Daoy (cell line): ENCODE data around the gene SPR. TPM values are rescaled to one million over a fixed set of nuclear protein-coding genes. Genes with fewer than 3 reads are reported as not detected.
A peak's percentile ranks its signal among the peaks of the same experiment; 100 is the strongest.

Source experiments
- DNase-seq: peaks from one replicate; pipeline ENCODE4 v3.0.0-alpha.2; 2015; ENCODE audit warnings: low read depth
- total RNA-seq: library from RNA; depleted of rRNA; stranded (reverse); fragments of >200 nt; shearing (Covaris generic); gene quantifications from 2 replicates; pipeline ENCODE4 v1.2.3, GENCODE V29; 2014; rRNA removed

SPR gene
- 33.7 and 39.1 TPM in 2 replicates for total RNA-seq

DNA sequence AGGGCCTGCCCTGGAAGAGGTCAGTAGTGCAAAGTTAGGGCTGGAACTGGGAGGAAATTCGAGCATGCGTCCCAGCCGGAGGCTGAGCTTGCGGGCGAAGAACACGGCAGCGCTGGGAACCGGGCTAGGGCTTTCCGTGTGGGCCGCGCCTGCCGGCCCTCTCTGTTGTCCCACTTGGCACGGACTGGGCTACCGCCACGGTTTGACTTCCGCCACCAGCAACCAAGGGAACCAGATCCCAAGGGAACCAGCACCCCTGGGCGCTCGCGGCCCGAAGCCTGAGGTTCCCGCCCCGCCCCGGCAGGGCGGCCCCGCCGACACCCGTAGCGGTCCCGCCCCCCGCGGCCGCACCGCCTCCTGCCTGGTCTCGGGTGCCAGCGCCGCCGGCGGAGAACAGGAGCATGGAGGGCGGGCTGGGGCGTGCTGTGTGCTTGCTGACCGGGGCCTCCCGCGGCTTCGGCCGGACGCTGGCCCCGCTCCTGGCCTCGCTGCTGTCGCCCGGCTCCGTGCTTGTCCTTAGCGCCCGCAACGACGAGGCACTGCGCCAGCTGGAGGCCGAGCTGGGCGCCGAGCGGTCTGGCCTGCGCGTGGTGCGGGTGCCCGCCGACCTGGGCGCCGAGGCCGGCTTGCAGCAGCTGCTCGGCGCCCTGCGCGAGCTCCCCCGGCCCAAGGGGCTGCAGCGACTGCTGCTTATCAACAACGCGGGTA, at the start of gene SPR:
Gene SPR (plus strand): TSS at position 377 of the 708 bp plus-strand sequence. CDS start 25 bp downstream, at position 402.
- DNase-seq: peak; percentile 85

- DNase-seq: no peak
These were observed 47.1 kb upstream of the SPR start for GRCh38 chr2:72840066-72840465.

- no peak for DNase-seq
These were observed 45.6 kb upstream of the SPR start for GRCh38 chr2:72841462-72842125.

- no peak for DNase-seq
These were observed 43.9 kb upstream of the SPR start for GRCh38 chr2:72843301-72843700.

DNA sequence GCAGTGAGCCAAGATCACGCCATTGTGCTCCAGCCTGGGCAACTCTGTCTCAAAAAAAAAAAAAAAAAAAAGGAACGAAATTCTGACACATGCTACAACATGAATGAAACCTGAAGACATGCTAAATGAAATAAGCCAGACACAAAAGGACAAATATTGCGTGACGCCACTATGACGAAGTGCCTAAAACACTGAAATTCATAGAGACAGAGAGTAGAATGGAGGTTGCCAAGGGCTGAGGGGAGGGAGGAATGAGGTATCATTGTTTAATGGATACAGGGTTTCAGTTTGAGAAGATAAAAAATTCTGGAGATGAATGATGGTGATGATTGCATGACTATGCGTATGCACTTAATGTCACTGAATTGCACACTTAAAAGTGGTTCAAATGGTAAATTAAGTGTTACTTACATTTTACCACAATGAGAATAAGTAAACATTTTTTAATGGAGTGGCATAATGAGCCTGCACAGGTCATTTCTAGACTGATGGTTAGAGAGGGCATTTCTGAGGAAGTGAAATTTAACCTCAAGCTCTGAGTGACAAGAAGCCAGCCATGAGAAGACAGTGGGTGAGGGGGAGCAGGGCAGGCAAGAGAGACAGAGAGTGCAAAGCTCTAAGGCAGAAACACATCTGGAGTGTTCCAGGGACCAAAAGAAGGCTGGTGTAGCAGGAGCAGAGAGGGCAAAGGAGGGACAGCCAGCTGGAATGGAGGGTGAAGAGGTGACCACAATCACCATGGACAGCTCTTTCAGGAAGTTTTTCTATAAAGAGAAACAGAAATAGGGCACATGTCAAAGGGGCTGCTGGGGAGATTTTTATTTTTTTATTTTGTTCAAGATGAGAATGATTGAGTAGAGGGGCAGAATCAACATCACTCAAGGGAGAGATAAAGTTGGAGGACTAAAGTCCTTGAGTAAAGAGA, 40.8 kb upstream of the SPR start:
- no peak for DNase-seq

DNA sequence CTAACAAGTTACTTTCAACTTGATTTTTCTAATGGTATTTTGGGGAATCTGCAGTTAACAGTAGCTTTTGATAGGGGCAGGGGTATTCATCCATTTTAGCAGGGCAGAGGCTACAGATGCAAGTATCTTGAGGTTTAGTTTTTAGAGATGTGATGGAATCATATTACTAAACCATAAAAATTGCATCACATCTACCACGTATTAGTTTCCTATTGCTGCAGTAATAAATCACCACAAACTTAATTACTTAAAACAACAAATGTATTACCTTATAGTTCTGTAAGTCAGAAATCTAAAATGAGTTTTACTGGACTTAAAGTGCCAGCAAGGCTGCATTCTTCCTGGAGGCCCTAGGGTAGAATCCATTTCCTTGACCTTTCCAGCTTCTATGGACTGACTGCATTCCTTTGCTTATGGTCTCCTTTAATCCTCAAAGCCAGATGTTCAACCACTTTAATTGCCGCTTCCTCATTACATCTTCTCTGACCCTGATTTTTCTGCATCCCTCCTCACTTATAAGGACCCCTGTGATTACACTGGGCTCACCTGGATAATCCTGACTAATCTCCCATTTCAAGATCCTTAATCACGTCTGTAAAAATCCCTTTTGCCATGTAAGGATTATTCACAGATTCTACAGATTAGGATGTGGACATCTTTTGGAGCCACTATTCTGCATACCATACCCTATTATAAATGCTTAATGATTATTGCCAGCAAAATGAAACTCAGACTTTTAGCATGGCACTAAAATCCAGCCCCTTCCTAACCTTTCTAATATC, 39.5 kb upstream of the SPR start:
- DNase-seq: no peak

DNA sequence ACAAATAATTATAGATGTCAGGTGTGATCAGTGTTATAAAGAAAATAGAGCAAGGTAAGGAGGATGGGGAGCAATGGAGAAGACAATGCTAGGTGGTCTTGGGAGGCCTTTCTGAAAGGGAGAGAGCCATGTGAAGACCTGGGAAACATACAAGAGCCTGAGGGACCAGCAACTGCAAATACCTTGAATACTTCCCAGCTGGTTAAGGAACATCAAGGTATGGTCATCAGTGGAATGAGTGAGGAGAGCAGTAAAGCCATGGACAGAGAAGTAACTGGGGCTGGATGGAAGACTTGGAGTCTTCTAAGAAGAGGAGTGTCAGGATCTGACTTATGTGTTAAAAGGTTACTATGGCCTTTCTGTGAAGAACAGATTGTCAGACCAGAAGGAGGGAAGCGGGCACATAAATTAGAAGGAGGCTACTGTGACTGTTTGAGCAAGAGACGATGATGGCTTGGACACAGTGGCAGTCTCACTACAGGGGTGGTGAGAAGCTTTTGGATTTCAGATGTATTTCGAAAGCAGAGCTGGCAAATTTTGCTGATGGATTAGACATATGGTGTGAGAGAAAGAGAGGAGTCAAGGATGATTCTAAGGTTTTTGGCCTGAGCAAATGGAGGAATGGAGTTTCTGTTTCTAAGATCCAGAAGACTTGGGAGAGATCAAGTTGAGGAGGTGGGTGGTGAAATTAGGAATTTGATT, 38.6 kb upstream of the SPR start:
- no peak for DNase-seq

GRCh38 chr2:72849138-72849462, 38.1 kb upstream of the SPR start:
- no peak for DNase-seq

GRCh38 chr2:72851333-72851732, 35.9 kb upstream of the SPR start:
- DNase-seq: no peak

- peak; percentile 65 for DNase-seq
These were observed 27.4 kb upstream of the SPR start for GRCh38 chr2:72859831-72860262.

DNA sequence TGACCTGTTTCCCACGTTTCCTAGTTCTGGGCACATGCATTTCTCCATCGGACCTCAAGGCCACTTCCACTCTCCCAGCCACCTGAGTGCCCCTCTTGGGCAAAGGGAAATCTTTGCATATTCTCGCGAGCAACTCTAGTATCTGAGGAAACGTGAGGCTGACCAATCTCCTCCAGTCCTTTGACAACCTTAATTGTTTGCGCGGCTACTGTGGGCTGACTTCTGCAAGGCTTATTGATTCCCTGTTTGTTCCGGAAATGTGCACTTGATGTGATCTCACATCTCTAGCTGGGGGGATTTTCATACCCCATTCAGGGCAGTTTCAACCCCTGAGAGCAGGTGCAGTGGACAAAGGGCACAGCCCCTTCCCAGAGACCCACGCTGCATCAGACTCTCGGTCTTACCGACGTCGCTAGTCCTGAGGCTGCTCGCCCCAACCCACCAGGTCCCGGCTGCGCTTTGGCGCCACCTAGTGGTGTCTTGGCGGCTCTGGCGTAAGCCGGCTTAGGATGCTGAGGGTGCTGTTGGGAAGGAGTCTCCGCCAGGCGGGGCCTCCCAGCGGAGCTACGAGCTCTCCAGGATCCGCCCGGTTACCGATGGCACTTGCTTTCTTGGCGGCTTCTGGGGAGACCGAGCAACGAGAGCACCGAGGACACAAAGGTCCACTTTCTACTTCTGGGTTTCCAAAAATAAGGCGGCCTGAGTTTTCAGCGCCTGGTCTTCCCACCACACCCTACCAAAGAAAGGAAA, 24.8 kb upstream of the SPR start:
- DNase-seq: peak; percentile 93

DNA sequence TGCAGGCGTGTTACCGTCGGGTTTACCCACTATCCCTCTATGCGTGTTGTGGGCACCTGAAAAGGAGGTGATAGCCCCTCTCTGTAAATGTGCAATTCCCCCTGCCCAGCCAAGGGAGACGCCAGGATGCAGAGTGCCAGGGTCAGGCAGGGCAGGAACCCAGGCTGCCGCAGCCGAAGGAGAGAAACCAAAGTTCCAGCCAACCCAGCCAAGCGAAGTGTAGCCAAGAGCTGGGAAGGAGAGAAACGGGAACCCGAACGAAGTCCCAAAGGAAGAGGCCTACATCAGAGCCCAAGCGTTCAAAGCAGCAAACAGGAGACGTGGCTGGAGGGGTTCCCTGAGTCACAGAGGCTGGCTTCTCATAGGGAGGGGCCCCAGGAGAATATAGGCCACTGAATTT, 24.2 kb upstream of the SPR start:
- no peak for DNase-seq

DNA sequence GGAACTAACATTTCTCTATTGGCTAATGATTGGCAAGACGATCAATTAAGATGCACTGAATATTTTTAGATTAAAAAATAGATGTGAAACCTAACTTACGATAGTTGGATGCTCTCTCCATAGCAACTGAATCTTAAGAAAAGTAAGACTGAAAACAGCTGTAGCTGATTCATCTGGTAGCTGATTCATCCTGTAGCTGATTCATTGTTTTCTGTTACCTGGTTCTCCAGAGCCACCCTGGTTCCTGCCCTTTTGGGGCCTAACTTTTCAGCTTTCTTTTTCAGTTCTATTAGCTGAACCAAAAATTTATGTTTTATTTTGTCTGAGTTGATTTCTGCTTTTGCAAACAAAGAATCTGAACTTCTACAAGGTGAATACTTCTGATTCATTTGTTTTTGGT, 22.7 kb upstream of the SPR start:
- peak; percentile 62 for DNase-seq

DNA sequence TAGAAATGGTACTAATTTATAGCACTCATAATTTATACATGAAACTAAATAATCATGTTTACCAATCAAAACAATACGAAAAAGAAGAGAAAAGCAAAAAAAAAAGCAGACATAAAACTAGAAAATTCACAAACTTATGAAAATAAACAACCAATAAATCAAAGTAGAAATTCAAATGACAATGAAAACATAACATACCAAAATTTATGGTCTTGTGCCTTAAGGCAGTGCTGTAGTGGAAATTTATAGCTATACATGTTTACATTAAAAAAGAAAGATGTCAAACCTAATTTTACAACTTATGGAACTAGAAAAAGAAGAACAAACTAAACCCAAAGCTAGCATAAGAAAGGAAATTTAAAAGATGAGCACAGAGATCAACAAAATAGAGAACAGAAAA, 16.1 kb upstream of the SPR start:
- DNase-seq: no peak

DNA sequence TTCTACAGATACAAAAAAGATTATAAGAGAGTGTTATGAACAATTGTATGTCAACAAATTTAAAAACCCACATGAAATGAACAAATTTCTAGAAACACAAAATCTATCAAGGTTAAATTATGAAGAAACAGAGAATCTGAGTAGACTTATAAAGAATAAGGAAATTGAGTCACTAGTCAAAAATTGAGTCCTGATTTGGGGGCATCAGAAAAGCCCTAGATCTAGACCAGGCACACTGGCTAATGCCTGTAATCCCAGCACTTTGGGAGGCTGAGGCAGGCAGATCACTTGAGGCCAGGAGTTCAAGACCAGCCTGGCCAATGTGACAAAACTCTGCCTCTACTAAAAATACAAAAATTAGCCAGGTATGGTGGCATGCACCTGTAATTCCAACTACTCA, 15.3 kb upstream of the SPR start:
- no peak for DNase-seq

- DNase-seq: no peak
These were observed 3.7 kb upstream of the SPR start for GRCh38 chr2:72883356-72883962.

- DNase-seq: no peak
These were observed 640 bp upstream of the SPR start for GRCh38 chr2:72886505-72887031.

DNA sequence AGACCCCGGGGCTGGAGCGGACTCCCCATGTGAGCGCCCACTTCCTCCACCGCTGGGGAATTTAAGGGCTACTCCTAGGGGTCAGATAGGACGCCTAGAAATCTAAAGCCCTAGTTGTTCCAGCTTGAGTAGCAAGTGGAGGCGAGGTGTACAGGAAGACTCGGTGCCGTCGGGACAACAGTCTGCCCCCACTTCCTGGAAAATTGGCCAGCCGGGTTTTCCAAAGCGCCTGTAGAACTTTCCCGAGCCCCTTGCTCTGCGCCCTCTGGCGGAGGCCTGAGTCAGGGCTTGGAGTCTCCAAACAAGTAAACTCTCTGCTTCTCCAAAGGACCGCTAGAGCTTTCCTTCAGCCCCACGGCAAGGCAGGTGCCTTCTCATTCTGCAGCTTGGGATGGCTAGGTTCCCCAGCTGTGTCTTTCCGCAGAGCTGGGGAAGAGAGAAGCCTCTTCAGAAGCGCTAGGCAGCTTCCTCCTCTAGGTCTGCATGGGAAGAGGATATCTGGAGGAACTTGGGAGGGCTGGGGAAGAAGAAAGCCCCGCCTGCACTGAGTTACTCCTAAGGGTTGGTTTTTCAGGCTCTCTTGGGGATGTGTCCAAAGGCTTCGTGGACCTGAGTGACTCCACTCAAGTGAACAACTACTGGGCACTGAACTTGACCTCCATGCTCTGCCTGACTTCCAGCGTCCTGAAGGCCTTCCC, 681 bp downstream of the SPR start:
- DNase-seq: peak; percentile 90
